ENCODE results near the gene OSBPL6.

- no peak for TF ChIP-seq GATA2 (IDR thresholded peaks at IDR 0.05; ENCODE audit: low read depth, low read length)
- no peak for TF ChIP-seq GATA3 (IDR thresholded peaks at IDR 0.05; ENCODE audit: low read depth, low read length)
Observed at GRCh38 chr2:178414266-178415247, 220.2 kb downstream of the OSBPL6 start.

All from SH-SY5Y (cell line).